GM13977 (cell line): ENCODE measurements around the gene CPNE4.

Experiments used
- DNase-seq: peaks from one replicate; pipeline ENCODE4 v3.0.0; 2012; ENCODE audit warnings: low spot score
- in situ Hi-C: fragments of 300-500 bp; cut with MboI; formaldehyde crosslinking; loops from one replicate; pipeline ENCODE4 v1.12.0; 2022; ENCODE audit warnings: low sequenced_read_pairs, low pct_unique_long_range_greater_than_20kb, mixed read lengths, inconsistent platforms; ENCODE audit not compliant: unreplicated experiment
- TF ChIP-seq, protein P1 (sequence below): IDR thresholded peaks from 2 replicates; pipeline ENCODE4 v1.5.1; 2012; ENCODE audit warnings: mild to moderate bottlenecking, control low read depth; ENCODE audit not compliant: insufficient read depth; ENCODE audit errors: extremely low read depth, missing control alignments

CPNE4 gene

DNA sequence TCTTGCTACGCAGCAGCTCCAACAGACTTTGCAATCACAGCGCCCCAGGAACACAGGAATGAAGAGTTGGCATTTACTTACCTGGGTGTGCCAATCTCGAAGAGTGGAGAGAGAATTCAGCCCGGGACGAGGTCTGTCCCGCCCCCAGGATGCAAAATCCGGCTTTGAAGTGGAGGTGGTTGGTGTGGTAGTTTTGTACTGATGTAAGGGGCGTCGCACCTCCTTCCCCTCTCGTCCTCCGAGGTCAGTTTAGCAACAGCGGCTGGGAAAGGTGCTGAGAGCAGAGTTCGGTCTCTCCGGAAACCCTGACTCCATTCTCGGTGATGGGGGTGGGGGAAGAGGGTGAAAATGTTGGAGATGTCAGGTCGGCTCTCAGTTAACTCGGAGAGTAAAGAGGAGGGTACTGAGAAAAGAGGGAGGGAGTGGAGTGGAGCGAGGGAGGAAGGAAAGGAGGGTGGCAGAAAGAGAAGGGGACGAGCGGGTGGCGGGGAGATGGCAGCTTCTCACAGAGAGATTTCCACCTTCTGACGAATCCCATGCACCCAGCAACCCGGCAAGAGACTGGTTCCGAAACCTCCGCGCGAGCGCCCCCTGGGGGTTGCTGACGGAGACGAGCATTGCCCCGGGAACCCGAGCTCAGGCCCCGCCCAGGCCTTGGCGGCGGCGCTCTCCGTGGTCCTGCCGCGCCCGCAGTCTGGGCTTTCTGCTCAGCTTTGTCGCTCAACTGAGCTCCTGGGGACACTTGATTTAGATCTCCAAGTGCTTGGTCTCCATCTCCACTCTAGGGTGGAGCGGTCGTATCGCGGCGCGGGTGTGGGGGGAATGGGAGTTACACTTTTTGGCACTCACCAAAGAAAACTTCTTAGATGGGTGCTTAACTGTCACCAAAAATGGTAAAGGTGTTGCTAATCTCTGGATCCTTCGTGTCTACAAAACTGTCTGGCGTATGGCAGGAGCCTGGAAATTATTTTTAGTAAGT lies at the start of gene CPNE4:
Gene CPNE4 (minus strand): TSS at position 529 of the 979 bp plus-strand sequence.
- in situ Hi-C loops: loop anchor here (25.0 kb wide), 1 partner anchor 497 kb away; no protein-coding TSS in a partner anchor
- DNase-seq: peak; percentile 84
- TF ChIP-seq, protein P1, sequence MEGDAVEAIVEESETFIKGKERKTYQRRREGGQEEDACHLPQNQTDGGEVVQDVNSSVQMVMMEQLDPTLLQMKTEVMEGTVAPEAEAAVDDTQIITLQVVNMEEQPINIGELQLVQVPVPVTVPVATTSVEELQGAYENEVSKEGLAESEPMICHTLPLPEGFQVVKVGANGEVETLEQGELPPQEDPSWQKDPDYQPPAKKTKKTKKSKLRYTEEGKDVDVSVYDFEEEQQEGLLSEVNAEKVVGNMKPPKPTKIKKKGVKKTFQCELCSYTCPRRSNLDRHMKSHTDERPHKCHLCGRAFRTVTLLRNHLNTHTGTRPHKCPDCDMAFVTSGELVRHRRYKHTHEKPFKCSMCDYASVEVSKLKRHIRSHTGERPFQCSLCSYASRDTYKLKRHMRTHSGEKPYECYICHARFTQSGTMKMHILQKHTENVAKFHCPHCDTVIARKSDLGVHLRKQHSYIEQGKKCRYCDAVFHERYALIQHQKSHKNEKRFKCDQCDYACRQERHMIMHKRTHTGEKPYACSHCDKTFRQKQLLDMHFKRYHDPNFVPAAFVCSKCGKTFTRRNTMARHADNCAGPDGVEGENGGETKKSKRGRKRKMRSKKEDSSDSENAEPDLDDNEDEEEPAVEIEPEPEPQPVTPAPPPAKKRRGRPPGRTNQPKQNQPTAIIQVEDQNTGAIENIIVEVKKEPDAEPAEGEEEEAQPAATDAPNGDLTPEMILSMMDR: peak; percentile 71

DNA sequence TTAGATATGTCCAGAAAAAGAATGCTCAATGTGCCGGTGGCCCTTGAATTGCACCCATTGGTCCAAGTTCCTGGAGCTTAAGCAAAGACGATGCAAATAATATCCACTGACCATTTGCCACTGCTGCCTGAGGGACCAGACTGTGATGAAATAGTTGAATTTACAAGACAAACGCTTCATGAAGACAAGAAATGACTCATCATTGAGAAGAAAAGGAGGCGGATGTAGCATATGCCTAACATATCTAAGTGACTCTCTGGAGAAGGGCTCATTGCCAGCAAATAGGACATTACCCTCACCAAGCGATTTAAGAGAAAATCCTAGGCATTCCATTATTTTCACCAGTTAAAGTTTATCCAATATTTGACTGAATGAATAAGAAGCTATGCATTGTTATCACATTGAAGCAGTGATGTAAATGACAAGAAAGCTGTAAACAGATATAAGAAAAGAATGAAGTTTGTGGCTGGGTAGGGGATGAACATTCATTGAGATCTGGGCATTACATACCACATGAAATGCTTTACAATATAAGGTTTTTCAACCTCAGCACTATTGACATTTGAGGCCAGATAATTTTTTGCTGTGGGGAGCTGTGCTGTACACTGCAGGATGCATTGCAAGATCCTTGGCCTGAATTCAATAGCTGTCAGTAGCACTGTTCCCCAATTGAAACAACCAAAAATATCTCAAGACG lies 48.9 kb upstream of the CPNE4 start:
- TF ChIP-seq, protein P1: no peak
- no peak for DNase-seq

DNA sequence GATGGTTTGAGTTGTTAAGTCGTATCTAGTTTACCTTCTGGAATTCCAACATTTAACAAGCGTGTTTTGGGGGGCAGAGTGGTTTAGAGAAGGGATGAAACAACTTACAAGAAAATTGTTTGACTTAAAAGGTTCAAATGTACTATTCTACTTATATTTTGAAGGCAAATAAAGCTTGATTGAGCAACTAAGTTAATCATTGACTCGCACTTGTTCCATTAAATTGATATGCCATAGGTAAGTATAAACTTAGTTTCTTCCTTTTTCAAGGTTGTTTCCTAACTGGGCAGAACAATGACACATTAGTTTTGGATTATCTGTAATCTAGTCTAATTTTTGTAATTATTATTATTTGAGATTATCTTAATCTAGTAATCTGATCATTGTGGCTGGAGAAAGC lies 48.3 kb upstream of the CPNE4 start:
- DNase-seq: no peak
- TF ChIP-seq, protein P1: no peak
- in situ Hi-C loops: no loop called here

More for the DNA sequence above, 48.9 kb upstream of the CPNE4 start:
- in situ Hi-C loops: no loop called here

DNA sequence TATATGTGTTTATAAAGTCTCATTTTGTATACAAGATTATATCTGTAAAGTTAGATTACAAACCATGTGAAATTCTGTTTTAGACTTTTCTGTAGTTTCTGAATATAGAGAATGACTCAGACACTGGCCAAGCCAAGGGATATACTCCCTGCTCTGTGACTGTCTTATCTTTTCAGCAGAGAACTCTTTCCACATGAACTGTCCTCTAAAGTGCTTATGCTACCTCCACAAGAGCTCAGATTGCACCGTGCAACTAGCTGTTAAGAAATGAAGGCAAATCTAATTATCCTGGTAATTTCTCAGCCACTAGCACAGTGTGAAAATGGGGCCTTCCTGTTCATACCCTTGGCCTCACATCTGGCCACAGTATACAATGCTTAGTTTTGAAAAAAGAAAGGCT lies 44.3 kb upstream of the CPNE4 start:
- in situ Hi-C loops: no loop called here
- no peak for DNase-seq
- TF ChIP-seq, protein P1: no peak

DNA sequence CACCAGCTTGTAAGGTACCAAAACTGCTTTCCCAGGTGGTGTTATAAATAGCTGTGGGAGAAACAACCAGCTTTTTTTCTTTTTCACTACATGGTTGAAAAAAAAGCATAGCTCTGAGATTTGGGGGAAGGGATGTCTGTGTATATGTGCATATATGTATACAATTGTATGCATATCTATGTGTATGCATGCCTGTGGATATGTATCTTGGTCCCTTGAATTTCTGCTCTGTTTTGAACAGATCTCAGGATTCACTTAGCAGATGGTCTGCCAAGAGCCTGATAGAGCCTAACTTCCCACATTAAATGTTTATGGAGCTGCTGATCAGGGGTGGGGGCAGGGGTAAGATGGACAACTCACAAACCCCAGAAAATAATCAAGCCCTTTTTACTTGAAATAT lies 39.0 kb upstream of the CPNE4 start:
- TF ChIP-seq, protein P1: no peak
- in situ Hi-C loops: no loop called here

DNA sequence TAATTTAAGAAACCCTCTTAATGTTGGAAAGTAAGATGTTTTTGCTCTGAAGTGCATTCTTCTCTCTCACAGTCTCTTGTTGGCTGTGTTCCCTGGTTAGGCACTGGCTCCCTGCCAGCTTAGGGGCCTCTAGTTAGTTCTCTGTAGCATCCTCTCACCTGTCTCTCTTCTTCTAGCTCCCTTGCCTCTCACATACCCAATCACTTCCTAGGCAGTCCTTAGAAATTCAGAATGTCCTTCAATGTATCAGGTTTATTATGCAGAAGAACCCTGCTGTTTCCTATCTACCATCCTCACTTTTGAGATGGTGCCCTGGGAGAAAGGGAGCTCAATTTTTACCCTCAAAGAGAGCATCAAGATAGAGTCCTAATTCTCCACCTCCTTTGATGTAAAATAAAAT lies 36.2 kb upstream of the CPNE4 start:
- in situ Hi-C loops: no loop called here
- TF ChIP-seq, protein P1: no peak
- no peak for DNase-seq

More for the DNA sequence above, 39.0 kb upstream of the CPNE4 start:
- DNase-seq: no peak
